HG03439 (cell line): ENCODE measurements around the gene ADGRG1.

Source experiments
- ATAC-seq: cut with Tn5 transposase; IDR thresholded peaks from one replicate; pipeline ENCODE4 v1.9.1; 2021; ENCODE audit warnings: mild to moderate bottlenecking, moderate library complexity; ENCODE audit not compliant: unreplicated experiment

Gene ADGRG1

DNA sequence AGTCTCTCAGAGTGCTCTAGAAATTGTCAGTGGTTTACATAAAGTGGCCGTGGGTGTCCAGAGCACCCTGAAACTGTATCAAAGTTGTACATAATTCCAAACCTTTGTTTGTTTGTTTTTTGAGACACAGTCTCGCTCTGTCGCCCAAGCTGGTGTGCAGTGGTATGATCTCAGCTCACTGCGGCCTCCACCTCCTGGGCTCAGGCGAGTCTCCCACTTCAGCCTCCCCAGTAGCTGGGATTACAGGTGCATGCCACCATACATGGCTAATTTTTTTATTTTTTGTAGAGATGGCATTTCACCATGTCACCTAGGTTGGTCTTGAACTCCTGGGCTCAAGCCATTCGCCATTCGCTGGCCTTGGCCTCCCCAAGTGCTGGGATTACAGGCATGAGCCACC, 24.3 kb upstream of the ADGRG1 start:
- no peak for ATAC-seq

DNA sequence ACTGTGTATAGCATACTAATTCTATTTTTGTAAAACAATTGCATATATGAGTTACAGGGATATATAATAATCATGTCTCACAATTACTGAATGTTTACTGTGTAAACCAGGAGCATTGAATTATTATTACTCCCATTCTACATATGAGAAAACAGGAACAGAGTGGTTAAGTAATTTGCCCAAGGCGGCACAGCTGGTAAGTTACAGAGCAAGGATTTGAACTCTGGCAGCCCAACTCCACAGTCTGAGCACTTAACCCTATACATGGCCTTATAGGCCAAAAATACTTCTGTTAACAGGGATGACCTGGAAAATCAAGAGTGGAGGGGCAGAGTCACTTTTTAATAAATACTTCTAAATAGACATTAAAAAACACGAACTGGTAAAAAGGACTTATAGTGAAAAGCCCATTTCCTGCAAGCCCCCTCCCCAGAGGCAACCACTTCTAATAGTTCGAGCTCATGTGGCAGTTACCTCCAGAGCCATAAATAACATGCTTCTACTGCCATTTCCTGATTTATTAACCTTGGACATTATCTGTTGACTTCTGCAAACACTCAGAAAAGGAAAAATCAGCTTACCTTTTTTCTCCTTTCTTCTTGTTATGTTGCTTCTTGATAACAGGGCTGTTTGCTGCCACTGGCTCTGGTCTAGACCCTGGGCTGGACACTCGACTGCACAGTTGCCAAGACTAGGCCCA, 22.1 kb upstream of the ADGRG1 start:
- ATAC-seq = no peak

DNA sequence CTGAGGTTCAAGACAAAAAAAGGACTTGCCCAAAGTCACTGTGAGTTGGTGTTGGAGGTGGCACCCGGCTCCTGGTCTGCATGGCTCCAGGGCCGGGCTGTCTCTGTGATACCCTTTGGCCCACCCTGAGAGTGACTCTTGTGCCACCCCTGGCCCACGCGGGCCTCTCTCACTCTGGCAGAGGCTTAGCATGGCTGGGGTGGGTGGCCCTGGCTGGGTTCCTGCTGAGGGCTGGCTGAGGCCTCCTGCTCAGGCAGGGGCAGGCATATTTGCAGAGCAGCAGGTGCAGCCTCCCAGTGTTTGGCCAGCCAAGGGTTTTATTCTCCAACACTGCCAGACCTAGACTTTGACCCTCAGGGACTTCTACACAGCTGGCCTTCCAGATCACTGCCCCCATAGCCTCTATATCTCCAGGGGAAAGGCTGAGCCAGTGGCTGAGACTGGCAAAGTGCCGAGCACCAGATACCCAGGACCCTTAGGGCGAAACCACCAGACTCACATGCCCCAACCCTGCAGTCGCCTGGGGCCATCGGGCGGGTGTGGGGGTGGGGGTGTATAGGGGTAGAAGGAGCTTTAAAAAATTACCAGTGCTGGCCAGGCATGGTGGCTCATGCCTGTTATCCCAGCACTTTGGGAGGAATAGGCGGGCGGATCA, 21.5 kb upstream of the ADGRG1 start:
- no peak for ATAC-seq

- no peak for ATAC-seq
These were observed 20.6 kb upstream of the ADGRG1 start for GRCh38 chr16:57607676-57608461.

GRCh38 chr16:57608462-57609113, 19.8 kb upstream of the ADGRG1 start:
- ATAC-seq = no peak

- ATAC-seq = peak; percentile 93
These were observed 18.7 kb upstream of the ADGRG1 start for GRCh38 chr16:57609541-57610401.

DNA sequence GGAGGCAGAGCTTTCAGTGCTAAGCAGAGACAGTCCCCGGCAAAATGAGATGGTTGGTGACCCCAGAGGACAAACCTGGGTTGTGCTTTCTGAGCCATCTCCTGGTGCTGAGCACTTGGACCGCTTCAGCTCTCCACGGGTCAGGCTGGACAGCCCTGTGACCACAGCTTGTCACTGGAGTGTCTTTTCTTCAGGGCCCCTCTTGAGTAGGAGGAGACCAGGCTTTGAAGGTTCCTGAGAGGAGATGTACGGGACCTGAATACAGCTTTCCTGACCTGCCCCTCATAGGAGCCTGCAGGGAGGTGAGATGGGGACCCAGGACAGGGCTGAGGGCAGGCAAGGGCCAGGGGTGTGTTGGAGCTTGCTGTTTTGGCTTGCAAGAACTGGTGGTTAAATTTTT, 17.8 kb upstream of the ADGRG1 start:
- no peak for ATAC-seq

DNA sequence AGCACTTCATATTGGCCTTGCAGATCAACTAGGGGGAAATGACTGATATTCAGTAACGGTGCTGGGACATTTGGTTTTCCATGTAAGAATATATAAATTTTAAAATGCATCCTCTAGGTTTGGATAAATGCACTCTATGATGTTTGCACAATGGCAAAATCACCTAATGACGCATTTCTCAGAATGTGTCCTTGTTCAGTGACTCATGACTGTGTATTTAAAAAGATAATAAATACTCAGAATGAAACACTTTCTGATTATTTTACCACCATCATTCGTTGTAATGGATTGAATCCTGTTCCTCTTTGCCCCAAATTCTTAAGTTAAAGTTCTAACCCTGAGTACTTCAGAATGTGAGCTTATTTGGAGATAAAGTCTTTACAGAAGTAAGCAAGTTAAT, 17.2 kb upstream of the ADGRG1 start:
- ATAC-seq = no peak

DNA sequence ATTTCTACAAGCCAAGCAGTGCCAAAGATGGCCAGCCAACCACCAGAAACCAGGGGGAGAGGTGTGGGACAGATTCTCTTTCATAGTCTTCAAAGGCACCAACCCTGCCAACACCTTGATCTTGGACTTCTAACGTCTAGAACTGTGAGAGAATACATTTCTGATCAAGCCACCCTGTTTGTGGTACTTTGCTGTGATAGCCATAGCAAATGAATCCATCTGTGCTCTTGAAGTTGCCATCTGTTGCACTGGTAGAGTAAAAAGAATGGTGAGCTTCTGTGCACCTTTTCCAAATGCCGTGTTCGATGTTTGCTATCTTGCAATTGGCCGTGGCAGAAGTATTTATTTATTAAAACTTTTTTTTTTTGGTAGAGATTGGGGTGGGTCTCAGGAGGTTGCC, 16.7 kb upstream of the ADGRG1 start:
- ATAC-seq = no peak

DNA sequence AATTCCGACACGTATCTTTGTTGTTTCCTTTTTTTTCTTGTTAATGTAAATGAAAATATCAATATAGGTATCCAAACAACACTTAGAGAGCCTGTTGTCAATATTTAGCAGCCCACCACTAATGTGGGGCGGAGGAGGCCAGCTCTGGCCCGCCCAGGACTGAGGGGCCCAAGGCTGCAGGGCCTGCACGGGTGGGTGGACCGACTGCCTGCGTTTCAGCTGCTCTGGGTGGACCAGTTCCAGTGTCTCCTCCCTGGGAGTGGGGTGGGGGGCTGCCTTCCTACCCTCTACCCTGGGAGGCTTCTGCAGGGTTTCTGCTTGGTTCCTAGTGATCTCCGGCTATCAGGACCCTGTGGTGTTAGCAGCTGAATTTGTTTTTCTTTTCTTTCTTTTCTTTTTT, 15.9 kb upstream of the ADGRG1 start:
- ATAC-seq = no peak

GRCh38 chr16:57613514-57613913, 14.9 kb upstream of the ADGRG1 start:
- ATAC-seq = no peak

- no peak for ATAC-seq
These were observed 13.9 kb upstream of the ADGRG1 start for GRCh38 chr16:57614536-57614935.

DNA sequence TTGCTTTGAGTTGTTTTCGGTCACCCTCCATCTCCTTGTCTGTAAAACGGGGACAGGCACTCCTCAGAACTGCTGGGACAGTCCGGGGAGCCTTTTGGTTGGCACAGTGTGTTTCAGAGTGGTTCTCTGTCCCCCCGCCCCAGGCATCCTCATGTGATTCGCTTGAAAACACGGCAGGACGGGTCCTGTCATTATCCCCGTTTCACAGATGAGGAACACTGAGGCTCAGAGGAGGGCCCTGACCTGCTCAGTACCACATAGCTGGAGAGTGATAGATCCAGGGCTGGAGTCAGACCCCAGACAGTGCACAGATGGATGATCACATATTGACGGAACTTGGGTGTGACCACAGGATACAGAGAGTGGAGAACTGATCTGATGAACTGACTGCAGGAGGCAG, 13.5 kb upstream of the ADGRG1 start:
- ATAC-seq = no peak

DNA sequence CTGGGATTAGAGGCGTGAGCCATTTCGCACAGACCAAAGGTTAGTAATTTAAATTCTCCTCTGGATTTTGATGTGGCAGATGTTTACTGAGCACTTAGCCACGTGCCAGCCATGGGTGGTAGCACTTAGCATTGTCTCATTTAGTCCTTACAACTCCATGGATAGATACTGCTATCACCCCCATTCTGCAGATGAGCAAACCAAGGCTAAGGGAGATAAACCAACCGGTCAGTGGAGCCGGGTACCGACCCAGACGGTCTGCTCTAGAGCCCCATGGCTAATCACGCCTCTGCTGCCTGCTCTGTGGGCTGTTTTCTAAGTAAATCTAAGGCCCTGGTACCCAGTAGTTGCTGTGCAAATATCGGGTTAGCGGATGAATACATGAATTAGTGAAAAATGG, 12.6 kb upstream of the ADGRG1 start:
- no peak for ATAC-seq

DNA sequence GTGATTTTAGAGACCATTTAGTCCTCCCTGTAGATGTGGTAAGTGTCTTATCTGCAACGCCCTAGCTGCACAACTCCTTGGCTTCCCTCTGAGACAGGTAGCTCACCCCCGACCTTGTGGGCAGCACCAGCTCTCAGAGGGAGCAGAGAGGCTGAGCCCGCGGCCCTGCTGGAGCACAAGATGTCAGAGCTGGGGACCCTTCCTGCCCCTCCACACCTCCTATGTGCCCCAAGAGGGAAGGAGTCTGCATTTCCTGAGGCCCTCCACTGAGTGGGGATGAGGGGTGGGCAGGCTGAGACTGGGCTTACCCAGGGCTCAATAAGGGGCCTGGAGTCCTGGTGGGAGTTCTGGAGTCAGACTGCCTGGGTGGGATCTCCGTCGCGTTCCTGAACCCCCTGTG, 12.2 kb upstream of the ADGRG1 start:
- ATAC-seq = no peak

- no peak for ATAC-seq
These were observed 11.6 kb upstream of the ADGRG1 start for GRCh38 chr16:57616876-57617275.

GRCh38 chr16:57617604-57618111, 10.8 kb upstream of the ADGRG1 start:
- no peak for ATAC-seq

DNA sequence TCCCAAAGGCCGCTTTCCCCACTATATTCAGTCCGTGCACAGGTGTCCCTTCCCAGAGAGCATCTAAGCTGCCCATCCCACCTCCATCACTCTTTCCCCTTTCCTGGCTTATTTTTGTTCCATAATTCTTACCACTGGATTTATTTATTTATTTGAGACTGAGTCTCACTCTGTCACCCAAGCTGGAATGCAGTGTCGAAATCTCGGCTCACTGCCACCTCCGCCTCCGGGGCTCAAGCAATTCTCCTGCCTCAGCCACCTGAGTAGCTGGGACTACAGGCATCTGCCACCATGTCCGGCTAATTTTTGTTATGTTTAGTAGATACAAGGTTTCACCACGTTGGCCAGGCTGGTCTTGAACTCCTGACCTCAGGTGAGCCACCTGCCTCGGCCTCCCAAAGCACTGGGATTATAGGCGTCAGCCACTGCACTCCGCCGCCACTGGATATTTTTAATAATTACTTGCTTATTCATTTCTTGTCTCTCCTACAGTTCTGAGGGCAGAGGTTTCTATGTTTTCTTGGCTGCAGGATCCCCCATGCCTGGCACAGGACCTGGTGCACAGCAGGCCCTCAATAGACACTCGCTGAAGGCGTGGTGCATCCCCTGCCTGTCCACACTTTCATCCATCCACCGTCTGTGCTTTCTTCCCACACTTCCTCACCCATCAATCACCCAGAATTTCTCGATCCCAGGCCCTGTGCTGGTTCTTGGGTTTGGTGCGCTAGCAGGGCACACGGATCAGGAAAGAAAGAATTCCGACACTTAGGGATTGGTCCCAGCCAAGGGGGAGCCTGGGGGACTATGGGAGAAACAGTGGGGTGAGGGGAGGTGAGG, 9.9 kb upstream of the ADGRG1 start:
- no peak for ATAC-seq

GRCh38 chr16:57619133-57619605, 9.3 kb upstream of the ADGRG1 start:
- ATAC-seq = no peak
